EH (cell line): ENCODE measurements around the gene ATXN10.
"Not testable (repeated sequence)": the region's sequence is repeated elsewhere in the genome, so short reads cannot be mapped to it uniquely, and the experiment has no call there.

Source experiments
- DNase-seq: peaks from one replicate; pipeline ENCODE4 v3.0.0-alpha.2; 2015; ENCODE audit warnings: low read depth

Gene ATXN10

GRCh38 chr22:45784357-45785277 lies 113.0 kb downstream of the ATXN10 start:
- DNase-seq: peak; percentile 24

GRCh38 chr22:45785458-45785857 lies 113.8 kb downstream of the ATXN10 start:
- DNase-seq: peak; percentile 26

GRCh38 chr22:45786726-45787125 lies 115.1 kb downstream of the ATXN10 start:
- peak; percentile 48 for DNase-seq

- DNase-seq: no peak
Observed at GRCh38 chr22:45787759-45788158, 116.1 kb downstream of the ATXN10 start.

GRCh38 chr22:45788522-45788921 lies 116.9 kb downstream of the ATXN10 start:
- DNase-seq: no peak

GRCh38 chr22:45790401-45790800 lies 118.8 kb downstream of the ATXN10 start:
- no peak for DNase-seq

GRCh38 chr22:45793161-45793560 lies 121.5 kb downstream of the ATXN10 start:
- no peak for DNase-seq

- DNase-seq: no peak
Observed at GRCh38 chr22:45793892-45794291, 122.3 kb downstream of the ATXN10 start.

GRCh38 chr22:45796009-45796408 lies 124.4 kb downstream of the ATXN10 start:
- not testable (repeated sequence) for DNase-seq

GRCh38 chr22:45799291-45799690 lies 127.7 kb downstream of the ATXN10 start:
- peak; percentile 30 for DNase-seq

GRCh38 chr22:45802054-45802453 lies 130.4 kb downstream of the ATXN10 start:
- no peak for DNase-seq

- peak; percentile 38 for DNase-seq
Observed at GRCh38 chr22:45804319-45804985, 132.8 kb downstream of the ATXN10 start.

- DNase-seq: peak; percentile 99
Observed at GRCh38 chr22:45804986-45805325, 133.3 kb downstream of the ATXN10 start.

GRCh38 chr22:45805413-45805812 lies 133.8 kb downstream of the ATXN10 start:
- DNase-seq: peak; percentile 36

- peak; percentile 46 for DNase-seq
Observed at GRCh38 chr22:45807156-45807915, 135.7 kb downstream of the ATXN10 start.

GRCh38 chr22:45812910-45813309 lies 141.3 kb downstream of the ATXN10 start:
- DNase-seq: no peak

GRCh38 chr22:45814198-45814597 lies 142.6 kb downstream of the ATXN10 start:
- no peak for DNase-seq

- DNase-seq: no peak
Observed at GRCh38 chr22:45816776-45817175, 145.1 kb downstream of the ATXN10 start.

GRCh38 chr22:45817745-45818423 lies 146.2 kb downstream of the ATXN10 start:
- DNase-seq: peak; percentile 19

- no peak for DNase-seq
Observed at GRCh38 chr22:45818424-45819085, 146.9 kb downstream of the ATXN10 start.

- DNase-seq: no peak
Observed at GRCh38 chr22:45819305-45819704, 147.7 kb downstream of the ATXN10 start.
